HEK293T (cell line): ENCODE data around the gene NEK1.
"Not testable (repeated sequence)": the region's sequence is repeated elsewhere in the genome, so short reads cannot be mapped to it uniquely, and the experiment has no call there.

Experiments
- CTCF ChIA-PET: fragments of 350-600 bp; formaldehyde crosslinking; extraction: SDS; loops from one replicate; lab custom pipeline; 2021; ENCODE audit warnings: antibody characterized with exemption, inconsistent platforms; lab: Yijun Ruan, JAX
- POLR2A ChIA-PET: fragments of 350-600 bp; formaldehyde crosslinking; extraction: SDS; loops from one replicate; lab custom pipeline; 2020; ENCODE audit warnings: antibody characterized with exemption, inconsistent platforms; lab: Yijun Ruan, JAX
- DNase-seq: peaks from one replicate; pipeline ENCODE4 v3.0.0; 2012; ENCODE audit warnings: mixed read lengths; ENCODE audit errors: extremely low spot score
- ARNT ChIP-seq: fragments of 450-650 bp; IDR thresholded peaks from 2 replicates; pipeline ENCODE4 v1.6.1; 2017; ENCODE audit warnings: mild to moderate bottlenecking
- BHLHE40 ChIP-seq: fragments of 450-650 bp; IDR thresholded peaks from 2 replicates; pipeline ENCODE4 v1.6.1; 2016; ENCODE audit warnings: mild to moderate bottlenecking, moderate library complexity, borderline replicate concordance
- CTBP1 ChIP-seq: fragments of 450-650 bp; IDR thresholded peaks from 2 replicates; pipeline ENCODE4 v1.6.1; 2016; ENCODE audit warnings: borderline replicate concordance
- ELF4 ChIP-seq: fragments of 450-650 bp; IDR thresholded peaks from 2 replicates; pipeline ENCODE4 v1.6.1; 2017; ENCODE audit warnings: antibody characterized with exemption
- FOXA1 ChIP-seq: fragments of 450-650 bp; IDR thresholded peaks from 2 replicates; pipeline ENCODE4 v1.6.1; 2016; ENCODE audit warnings: mild to moderate bottlenecking
- FOXK2 ChIP-seq: fragments of 450-650 bp; IDR thresholded peaks from 2 replicates; pipeline ENCODE4 v1.6.1; 2016; ENCODE audit warnings: mild to moderate bottlenecking
- FOXM1 ChIP-seq: fragments of 450-650 bp; IDR thresholded peaks from 2 replicates; pipeline ENCODE4 v1.6.1; 2017; ENCODE audit warnings: mild to moderate bottlenecking, borderline replicate concordance
- HDGF ChIP-seq: fragments of 450-650 bp; IDR thresholded peaks from 2 replicates; pipeline ENCODE4 v1.6.1; 2017; ENCODE audit warnings: antibody characterized with exemption, borderline replicate concordance
- L3MBTL2 ChIP-seq: fragments of 450-650 bp; conservative IDR thresholded peaks from 2 replicates; pipeline ENCODE4 v1.6.1; 2016; ENCODE audit warnings: mild to moderate bottlenecking
- LEF1 ChIP-seq: fragments of 450-650 bp; IDR thresholded peaks from 2 replicates; pipeline ENCODE4 v1.6.1; 2017; ENCODE audit warnings: mild to moderate bottlenecking, borderline replicate concordance
- NFRKB ChIP-seq: fragments of 450-650 bp; IDR thresholded peaks from 2 replicates; pipeline ENCODE4 v1.6.1; 2016; ENCODE audit warnings: mild to moderate bottlenecking, moderate library complexity
- PKNOX1 ChIP-seq: fragments of 450-650 bp; IDR thresholded peaks from 2 replicates; pipeline ENCODE4 v1.6.1; 2016
- SP1 ChIP-seq: fragments of 450-650 bp; IDR thresholded peaks from 2 replicates; pipeline ENCODE4 v1.6.1; 2017
- SUZ12 ChIP-seq: fragments of 450-650 bp; IDR thresholded peaks from 2 replicates; pipeline ENCODE4 v1.6.1; 2016; ENCODE audit warnings: mild to moderate bottlenecking
- TARDBP ChIP-seq: fragments of 450-650 bp; IDR thresholded peaks from 2 replicates; pipeline ENCODE4 v1.6.1; 2016
- ZNF384 ChIP-seq: fragments of 450-650 bp; IDR thresholded peaks from 2 replicates; pipeline ENCODE4 v1.6.1; 2016

The NEK1 gene

GRCh38 chr4:169583563-169583962 is 28.8 kb downstream of the NEK1 start:
- TF ChIP-seq ARNT (no peak), PKNOX1 (peak; percentile 76)
- CTCF ChIA-PET, result interaction anchor here (1.5 kb wide), 1 partner anchor 30 kb away, joined by 5 read pairs; no protein-coding TSS in a partner anchor
- POLR2A ChIA-PET, result no interaction called here
- no peak for DNase-seq

GRCh38 chr4:169582706-169583105 is 29.7 kb downstream of the NEK1 start:
- TF ChIP-seq ARNT (no peak), PKNOX1 (no peak), NFRKB (no peak), LEF1 (no peak), L3MBTL2 (no peak), SP1 (no peak), ZNF384 (no peak), SUZ12 (no peak), FOXM1 (no peak), HDGF (no peak)
- DNase-seq, result no peak
- POLR2A ChIA-PET, result no interaction called here
- CTCF ChIA-PET, result interaction anchor here (1.5 kb wide), 1 partner anchor 31 kb away, joined by 5 read pairs; no protein-coding TSS in a partner anchor

- CTCF ChIA-PET, result no interaction called here
- TF ChIP-seq BHLHE40 (no peak), SUZ12 (no peak), ELF4 (no peak), SP1 (no peak), ARNT (no peak), L3MBTL2 (no peak), TARDBP (no peak), CTBP1 (no peak), FOXK2 (no peak), HDGF (no peak), NFRKB (no peak), FOXM1 (no peak), FOXA1 (no peak), LEF1 (no peak), PKNOX1 (no peak), ZNF384 (no peak)
- POLR2A ChIA-PET, result no interaction called here
- no peak for DNase-seq
Observed at GRCh38 chr4:169582203-169582602, 30.2 kb downstream of the NEK1 start.

GRCh38 chr4:169573889-169574288 is 38.5 kb downstream of the NEK1 start:
- POLR2A ChIA-PET, result no interaction called here
- CTCF ChIA-PET, result interaction anchor here (0.6 kb wide), 1 partner anchor 150 kb away, joined by 5 read pairs; no protein-coding TSS in a partner anchor
- TF ChIP-seq FOXM1, result no peak
- TF ChIP-seq ZNF384, result no peak
- TF ChIP-seq LEF1, result no peak
- TF ChIP-seq BHLHE40, result no peak
- TF ChIP-seq L3MBTL2, result no peak
- no peak for TF ChIP-seq ARNT
- no peak for TF ChIP-seq FOXA1
- no peak for TF ChIP-seq PKNOX1
- no peak for TF ChIP-seq SUZ12
- DNase-seq, result no peak

- TF ChIP-seq BHLHE40 (no peak), HDGF (no peak), SUZ12 (no peak), ARNT (no peak), SP1 (no peak), FOXK2 (no peak), L3MBTL2 (no peak)
- DNase-seq, result no peak
- ChIA-PET CTCF (no interaction called here), POLR2A (no interaction called here)
Observed at GRCh38 chr4:169571435-169571834, 40.9 kb downstream of the NEK1 start.

- CTCF ChIA-PET, POLR2A ChIA-PET, DNase-seq: not testable (repeated sequence)
Observed at GRCh38 chr4:169571012-169571411, 41.4 kb downstream of the NEK1 start.

- POLR2A ChIA-PET, CTCF ChIA-PET, DNase-seq: not testable (repeated sequence)
Observed at GRCh38 chr4:169570266-169570665, 42.1 kb downstream of the NEK1 start.

GRCh38 chr4:169569188-169569587 is 43.2 kb downstream of the NEK1 start:
- POLR2A ChIA-PET, CTCF ChIA-PET, DNase-seq: not testable (repeated sequence)
